LNCAP (cell line): Measurements from ENCODE around the gene HS6ST2.
A peak's percentile ranks its signal among the peaks of the same experiment; 100 is the strongest.

Experiments used
- CTCF ChIP-seq: fragments of 450-650 bp; IDR thresholded peaks from 2 replicates; pipeline ENCODE4 v1.5.1; 2017; ENCODE audit warnings: mild to moderate bottlenecking

Gene HS6ST2

GRCh38 chrX:132730266-132730665, 228.2 kb downstream of the HS6ST2 start:
- TF ChIP-seq CTCF = no peak

- no peak for TF ChIP-seq CTCF
These were observed 230.1 kb downstream of the HS6ST2 start for GRCh38 chrX:132728296-132728695.

- TF ChIP-seq CTCF = no peak
These were observed 239.9 kb downstream of the HS6ST2 start for GRCh38 chrX:132718431-132718958.

GRCh38 chrX:132716006-132716405, 242.4 kb downstream of the HS6ST2 start:
- peak; percentile 43; the same call in 1 of the 2 replicates for TF ChIP-seq CTCF

- no peak for TF ChIP-seq CTCF
These were observed 243.5 kb downstream of the HS6ST2 start for GRCh38 chrX:132714913-132715312.

- TF ChIP-seq CTCF = no peak
These were observed 246.1 kb downstream of the HS6ST2 start for GRCh38 chrX:132712350-132712749.

GRCh38 chrX:132710656-132711155, 247.7 kb downstream of the HS6ST2 start:
- TF ChIP-seq CTCF = no peak

- no peak for TF ChIP-seq CTCF
These were observed 249.9 kb downstream of the HS6ST2 start for GRCh38 chrX:132708529-132708928.
